ENCODE results near the gene FTH1. TPM values are rescaled to one million over a fixed set of nuclear protein-coding genes. Genes with fewer than 3 reads are reported as not detected.

Gene FTH1
- total and polyA plus RNA-seq, 2 of the 13 experiments (the other 11 are each of a cell fraction or from before 2014, with no cell fraction given) = 607 to 760 TPM

DNA sequence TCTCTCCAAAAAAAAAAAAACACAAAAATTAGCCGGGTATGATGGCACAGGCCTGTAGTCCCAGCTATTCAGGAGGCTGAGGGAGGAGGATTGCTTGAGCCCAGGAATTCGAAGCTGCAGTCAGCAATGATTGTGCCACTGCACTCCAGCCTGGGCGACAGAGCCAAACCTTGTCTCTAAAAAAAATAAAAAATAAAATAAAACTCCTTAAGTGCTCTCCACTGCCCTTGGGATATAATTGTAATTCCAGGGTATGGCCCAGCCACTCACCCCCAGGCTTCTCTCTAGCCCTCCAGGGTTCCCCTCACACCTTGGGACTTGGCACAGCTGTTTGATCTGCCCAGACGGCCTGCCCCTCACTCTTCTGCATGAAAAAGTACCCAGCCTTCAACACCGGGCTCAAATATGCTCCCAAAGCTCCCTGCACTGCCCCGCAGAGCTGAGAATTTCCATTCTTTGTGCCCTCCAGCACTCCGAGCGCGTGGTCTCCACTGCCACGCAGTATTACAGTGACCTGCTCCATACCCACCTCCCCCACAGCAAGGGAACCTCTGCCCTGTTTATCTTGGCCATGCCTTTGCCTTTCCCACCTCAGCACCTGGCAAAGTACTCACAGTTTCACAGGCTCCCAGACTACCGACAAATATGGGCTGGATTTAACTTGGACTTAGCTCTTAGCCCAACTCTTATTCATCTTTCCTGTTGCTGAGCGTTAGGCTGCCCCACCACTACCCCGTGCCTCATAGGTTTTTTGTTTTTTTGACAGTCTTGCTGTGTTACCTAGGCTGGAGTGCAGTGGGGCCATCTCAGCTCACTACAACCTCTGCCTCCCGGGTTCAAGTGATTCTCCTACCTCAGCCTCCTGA lies 7.6 kb upstream of the FTH1 start (continued):
- no peak for TF ChIP-seq TCF12 (IDR thresholded peaks at IDR 0.05)
- TF ChIP-seq TCF12 (CRISPR knock-in tag; IDR thresholded peaks at IDR 0.05) = 0 out of 2 replicates have a peak, but pooled peaks have one; percentile 34
- TF ChIP-seq, protein P1, sequence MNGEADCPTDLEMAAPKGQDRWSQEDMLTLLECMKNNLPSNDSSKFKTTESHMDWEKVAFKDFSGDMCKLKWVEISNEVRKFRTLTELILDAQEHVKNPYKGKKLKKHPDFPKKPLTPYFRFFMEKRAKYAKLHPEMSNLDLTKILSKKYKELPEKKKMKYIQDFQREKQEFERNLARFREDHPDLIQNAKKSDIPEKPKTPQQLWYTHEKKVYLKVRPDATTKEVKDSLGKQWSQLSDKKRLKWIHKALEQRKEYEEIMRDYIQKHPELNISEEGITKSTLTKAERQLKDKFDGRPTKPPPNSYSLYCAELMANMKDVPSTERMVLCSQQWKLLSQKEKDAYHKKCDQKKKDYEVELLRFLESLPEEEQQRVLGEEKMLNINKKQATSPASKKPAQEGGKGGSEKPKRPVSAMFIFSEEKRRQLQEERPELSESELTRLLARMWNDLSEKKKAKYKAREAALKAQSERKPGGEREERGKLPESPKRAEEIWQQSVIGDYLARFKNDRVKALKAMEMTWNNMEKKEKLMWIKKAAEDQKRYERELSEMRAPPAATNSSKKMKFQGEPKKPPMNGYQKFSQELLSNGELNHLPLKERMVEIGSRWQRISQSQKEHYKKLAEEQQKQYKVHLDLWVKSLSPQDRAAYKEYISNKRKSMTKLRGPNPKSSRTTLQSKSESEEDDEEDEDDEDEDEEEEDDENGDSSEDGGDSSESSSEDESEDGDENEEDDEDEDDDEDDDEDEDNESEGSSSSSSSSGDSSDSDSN (CRISPR knock-in tag; IDR thresholded peaks at IDR 0.05) = 0 out of 2 replicates have a peak, but pooled peaks have one; percentile 39
- TF ChIP-seq KAT2B (IDR thresholded peaks at IDR 0.05; ENCODE audit: borderline replicate concordance, low read depth, low read length) = no peak
- TF ChIP-seq STAT5B (CRISPR knock-in tag; IDR thresholded peaks at IDR 0.05) = no peak
- no peak for TF ChIP-seq KLF11 (CRISPR knock-in tag; IDR thresholded peaks at IDR 0.05)
- TF ChIP-seq U2AF1 (optimal IDR thresholded peaks at IDR 0.05; ENCODE audit: low read depth, low read length) = peak; percentile 77
- no peak for TF ChIP-seq RNF2 (conservative IDR thresholded peaks at IDR 0.05; ENCODE audit: low read depth)
- TF ChIP-seq MED1 (CRISPR knock-in tag; IDR thresholded peaks at IDR 0.05) = peak; percentile 78
- TF ChIP-seq, protein P2, sequence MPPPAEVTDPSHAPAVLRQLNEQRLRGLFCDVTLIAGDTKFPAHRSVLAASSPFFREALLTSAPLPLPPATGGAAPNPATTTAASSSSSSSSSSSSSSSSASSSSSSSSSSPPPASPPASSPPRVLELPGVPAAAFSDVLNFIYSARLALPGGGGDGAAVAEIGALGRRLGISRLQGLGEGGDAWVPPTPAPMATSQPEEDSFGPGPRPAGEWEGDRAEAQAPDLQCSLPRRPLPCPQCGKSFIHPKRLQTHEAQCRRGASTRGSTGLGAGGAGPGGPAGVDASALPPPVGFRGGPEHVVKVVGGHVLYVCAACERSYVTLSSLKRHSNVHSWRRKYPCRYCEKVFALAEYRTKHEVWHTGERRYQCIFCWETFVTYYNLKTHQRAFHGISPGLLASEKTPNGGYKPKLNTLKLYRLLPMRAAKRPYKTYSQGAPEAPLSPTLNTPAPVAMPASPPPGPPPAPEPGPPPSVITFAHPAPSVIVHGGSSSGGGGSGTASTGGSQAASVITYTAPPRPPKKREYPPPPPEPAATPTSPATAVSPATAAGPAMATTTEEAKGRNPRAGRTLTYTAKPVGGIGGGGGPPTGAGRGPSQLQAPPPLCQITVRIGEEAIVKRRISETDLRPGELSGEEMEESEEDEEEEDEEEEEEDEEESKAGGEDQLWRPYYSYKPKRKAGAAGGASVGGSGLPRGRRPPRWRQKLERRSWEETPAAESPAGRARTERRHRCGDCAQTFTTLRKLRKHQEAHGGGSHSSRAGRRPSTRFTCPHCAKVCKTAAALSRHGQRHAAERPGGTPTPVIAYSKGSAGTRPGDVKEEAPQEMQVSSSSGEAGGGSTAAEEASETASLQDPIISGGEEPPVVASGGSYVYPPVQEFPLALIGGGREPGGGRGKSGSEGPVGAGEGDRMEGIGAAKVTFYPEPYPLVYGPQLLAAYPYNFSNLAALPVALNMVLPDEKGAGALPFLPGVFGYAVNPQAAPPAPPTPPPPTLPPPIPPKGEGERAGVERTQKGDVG (CRISPR knock-in tag; IDR thresholded peaks at IDR 0.05; ENCODE audit: borderline replicate concordance) = 0 out of 2 replicates have a peak, but pooled peaks have one; percentile 20
- TF ChIP-seq, protein P3, sequence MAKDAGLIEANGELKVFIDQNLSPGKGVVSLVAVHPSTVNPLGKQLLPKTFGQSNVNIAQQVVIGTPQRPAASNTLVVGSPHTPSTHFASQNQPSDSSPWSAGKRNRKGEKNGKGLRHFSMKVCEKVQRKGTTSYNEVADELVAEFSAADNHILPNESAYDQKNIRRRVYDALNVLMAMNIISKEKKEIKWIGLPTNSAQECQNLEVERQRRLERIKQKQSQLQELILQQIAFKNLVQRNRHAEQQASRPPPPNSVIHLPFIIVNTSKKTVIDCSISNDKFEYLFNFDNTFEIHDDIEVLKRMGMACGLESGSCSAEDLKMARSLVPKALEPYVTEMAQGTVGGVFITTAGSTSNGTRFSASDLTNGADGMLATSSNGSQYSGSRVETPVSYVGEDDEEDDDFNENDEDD (CRISPR knock-in tag; IDR thresholded peaks at IDR 0.05; ENCODE audit: borderline replicate concordance) = peak; percentile 24; the same call in 1 of the 2 replicates
- TF ChIP-seq, protein P4, sequence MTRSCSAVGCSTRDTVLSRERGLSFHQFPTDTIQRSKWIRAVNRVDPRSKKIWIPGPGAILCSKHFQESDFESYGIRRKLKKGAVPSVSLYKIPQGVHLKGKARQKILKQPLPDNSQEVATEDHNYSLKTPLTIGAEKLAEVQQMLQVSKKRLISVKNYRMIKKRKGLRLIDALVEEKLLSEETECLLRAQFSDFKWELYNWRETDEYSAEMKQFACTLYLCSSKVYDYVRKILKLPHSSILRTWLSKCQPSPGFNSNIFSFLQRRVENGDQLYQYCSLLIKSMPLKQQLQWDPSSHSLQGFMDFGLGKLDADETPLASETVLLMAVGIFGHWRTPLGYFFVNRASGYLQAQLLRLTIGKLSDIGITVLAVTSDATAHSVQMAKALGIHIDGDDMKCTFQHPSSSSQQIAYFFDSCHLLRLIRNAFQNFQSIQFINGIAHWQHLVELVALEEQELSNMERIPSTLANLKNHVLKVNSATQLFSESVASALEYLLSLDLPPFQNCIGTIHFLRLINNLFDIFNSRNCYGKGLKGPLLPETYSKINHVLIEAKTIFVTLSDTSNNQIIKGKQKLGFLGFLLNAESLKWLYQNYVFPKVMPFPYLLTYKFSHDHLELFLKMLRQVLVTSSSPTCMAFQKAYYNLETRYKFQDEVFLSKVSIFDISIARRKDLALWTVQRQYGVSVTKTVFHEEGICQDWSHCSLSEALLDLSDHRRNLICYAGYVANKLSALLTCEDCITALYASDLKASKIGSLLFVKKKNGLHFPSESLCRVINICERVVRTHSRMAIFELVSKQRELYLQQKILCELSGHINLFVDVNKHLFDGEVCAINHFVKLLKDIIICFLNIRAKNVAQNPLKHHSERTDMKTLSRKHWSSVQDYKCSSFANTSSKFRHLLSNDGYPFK (CRISPR knock-in tag; IDR thresholded peaks at IDR 0.05; ENCODE audit: borderline replicate concordance) = 0 out of 2 replicates have a peak, but pooled peaks have one; percentile 30
- TF ChIP-seq, protein P5, sequence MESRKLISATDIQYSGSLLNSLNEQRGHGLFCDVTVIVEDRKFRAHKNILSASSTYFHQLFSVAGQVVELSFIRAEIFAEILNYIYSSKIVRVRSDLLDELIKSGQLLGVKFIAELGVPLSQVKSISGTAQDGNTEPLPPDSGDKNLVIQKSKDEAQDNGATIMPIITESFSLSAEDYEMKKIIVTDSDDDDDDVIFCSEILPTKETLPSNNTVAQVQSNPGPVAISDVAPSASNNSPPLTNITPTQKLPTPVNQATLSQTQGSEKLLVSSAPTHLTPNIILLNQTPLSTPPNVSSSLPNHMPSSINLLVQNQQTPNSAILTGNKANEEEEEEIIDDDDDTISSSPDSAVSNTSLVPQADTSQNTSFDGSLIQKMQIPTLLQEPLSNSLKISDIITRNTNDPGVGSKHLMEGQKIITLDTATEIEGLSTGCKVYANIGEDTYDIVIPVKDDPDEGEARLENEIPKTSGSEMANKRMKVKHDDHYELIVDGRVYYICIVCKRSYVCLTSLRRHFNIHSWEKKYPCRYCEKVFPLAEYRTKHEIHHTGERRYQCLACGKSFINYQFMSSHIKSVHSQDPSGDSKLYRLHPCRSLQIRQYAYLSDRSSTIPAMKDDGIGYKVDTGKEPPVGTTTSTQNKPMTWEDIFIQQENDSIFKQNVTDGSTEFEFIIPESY (CRISPR knock-in tag; IDR thresholded peaks at IDR 0.05) = 0 out of 2 replicates have a peak, but pooled peaks have one; percentile 16
- no peak for TF ChIP-seq SATB2 (CRISPR knock-in tag; IDR thresholded peaks at IDR 0.05)
- 0 out of 2 replicates have a peak, but pooled peaks have one; percentile 41 for TF ChIP-seq ZNF124 (CRISPR knock-in tag; IDR thresholded peaks at IDR 0.05)
- TF ChIP-seq ZIK1 (CRISPR knock-in tag; IDR thresholded peaks at IDR 0.05; ENCODE audit: borderline replicate concordance, low read depth) = no peak
- no peak for TF ChIP-seq BHLHE40 (IDR thresholded peaks at IDR 0.05; ENCODE audit: low read length)

Data from HepG2 (cell line).